Measurements from ENCODE around the gene BEST2. TPM values are rescaled to one million over a fixed set of nuclear protein-coding genes. Genes with fewer than 3 reads are reported as not detected.
"Not testable (repeated sequence)": the region's sequence is repeated elsewhere in the genome, so short reads cannot be mapped to it uniquely, and the experiment has no call there.

Gene BEST2
- polyA plus RNA-seq, 1 donor from 2014 or later, result not detected

DNA sequence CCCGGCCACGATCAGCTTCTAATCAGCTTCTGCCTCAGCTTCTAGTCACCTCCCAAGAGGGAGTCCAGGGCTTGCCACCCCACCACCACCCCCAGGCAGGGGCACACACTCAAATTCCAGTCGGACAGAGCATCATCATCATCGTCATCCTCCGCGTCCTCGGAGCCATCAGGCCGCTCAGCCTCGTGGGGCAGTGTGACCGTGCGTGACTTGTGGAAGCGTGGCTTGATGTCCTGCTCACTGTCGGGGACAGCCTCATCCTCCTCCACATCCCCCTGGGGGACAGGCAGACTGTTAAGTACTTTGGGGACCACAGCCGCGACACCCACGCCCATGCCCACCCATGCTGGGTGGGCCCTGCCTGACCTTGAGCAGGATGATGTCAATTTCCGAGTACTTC is 40.4 kb upstream of the BEST2 start:
- H3K4me2 ChIP-seq (ENCODE audit: low read length), result no peak overlapping the region
- H3K27me3 ChIP-seq (ENCODE audit: insufficient read depth, low read depth, low read length), result no peaks in the 10 kb centered on the region
- H3K9me3 ChIP-seq (ENCODE audit: low read length), result no peaks in the 10 kb centered on the region
- no peak overlapping the region for H3K27ac ChIP-seq (ENCODE audit: low read length)
- no peak for TF ChIP-seq TAF1 (IDR thresholded peaks at IDR 0.05; ENCODE audit: low read depth)
- TF ChIP-seq MXI1 (conservative IDR thresholded peaks at IDR 0.05; ENCODE audit: poor library complexity, severe bottlenecking), result no peak
- TF ChIP-seq, protein P1, sequence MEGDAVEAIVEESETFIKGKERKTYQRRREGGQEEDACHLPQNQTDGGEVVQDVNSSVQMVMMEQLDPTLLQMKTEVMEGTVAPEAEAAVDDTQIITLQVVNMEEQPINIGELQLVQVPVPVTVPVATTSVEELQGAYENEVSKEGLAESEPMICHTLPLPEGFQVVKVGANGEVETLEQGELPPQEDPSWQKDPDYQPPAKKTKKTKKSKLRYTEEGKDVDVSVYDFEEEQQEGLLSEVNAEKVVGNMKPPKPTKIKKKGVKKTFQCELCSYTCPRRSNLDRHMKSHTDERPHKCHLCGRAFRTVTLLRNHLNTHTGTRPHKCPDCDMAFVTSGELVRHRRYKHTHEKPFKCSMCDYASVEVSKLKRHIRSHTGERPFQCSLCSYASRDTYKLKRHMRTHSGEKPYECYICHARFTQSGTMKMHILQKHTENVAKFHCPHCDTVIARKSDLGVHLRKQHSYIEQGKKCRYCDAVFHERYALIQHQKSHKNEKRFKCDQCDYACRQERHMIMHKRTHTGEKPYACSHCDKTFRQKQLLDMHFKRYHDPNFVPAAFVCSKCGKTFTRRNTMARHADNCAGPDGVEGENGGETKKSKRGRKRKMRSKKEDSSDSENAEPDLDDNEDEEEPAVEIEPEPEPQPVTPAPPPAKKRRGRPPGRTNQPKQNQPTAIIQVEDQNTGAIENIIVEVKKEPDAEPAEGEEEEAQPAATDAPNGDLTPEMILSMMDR (IDR thresholded peaks at IDR 0.05; ENCODE audit: poor library complexity, severe bottlenecking), result no peak
- TF ChIP-seq EP300 (conservative IDR thresholded peaks at IDR 0.05; ENCODE audit: poor library complexity, severe bottlenecking), result no peak
- no peak for TF ChIP-seq RAD21 (conservative IDR thresholded peaks at IDR 0.05)
- TF ChIP-seq, protein P2, sequence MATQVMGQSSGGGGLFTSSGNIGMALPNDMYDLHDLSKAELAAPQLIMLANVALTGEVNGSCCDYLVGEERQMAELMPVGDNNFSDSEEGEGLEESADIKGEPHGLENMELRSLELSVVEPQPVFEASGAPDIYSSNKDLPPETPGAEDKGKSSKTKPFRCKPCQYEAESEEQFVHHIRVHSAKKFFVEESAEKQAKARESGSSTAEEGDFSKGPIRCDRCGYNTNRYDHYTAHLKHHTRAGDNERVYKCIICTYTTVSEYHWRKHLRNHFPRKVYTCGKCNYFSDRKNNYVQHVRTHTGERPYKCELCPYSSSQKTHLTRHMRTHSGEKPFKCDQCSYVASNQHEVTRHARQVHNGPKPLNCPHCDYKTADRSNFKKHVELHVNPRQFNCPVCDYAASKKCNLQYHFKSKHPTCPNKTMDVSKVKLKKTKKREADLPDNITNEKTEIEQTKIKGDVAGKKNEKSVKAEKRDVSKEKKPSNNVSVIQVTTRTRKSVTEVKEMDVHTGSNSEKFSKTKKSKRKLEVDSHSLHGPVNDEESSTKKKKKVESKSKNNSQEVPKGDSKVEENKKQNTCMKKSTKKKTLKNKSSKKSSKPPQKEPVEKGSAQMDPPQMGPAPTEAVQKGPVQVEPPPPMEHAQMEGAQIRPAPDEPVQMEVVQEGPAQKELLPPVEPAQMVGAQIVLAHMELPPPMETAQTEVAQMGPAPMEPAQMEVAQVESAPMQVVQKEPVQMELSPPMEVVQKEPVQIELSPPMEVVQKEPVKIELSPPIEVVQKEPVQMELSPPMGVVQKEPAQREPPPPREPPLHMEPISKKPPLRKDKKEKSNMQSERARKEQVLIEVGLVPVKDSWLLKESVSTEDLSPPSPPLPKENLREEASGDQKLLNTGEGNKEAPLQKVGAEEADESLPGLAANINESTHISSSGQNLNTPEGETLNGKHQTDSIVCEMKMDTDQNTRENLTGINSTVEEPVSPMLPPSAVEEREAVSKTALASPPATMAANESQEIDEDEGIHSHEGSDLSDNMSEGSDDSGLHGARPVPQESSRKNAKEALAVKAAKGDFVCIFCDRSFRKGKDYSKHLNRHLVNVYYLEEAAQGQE (IDR thresholded peaks at IDR 0.05; ENCODE audit: borderline replicate concordance), result no peak
- TF ChIP-seq POLR2AphosphoS5 (IDR thresholded peaks at IDR 0.05), result no peak
- TF ChIP-seq SMC3 (conservative IDR thresholded peaks at IDR 0.05; ENCODE audit: poor library complexity), result no peak
- H3K79me2 ChIP-seq (replicated peaks; ENCODE audit: insufficient read depth, low read length), result no peaks in the 10 kb centered on the region
- H3K36me3 ChIP-seq (ENCODE audit: insufficient read depth, low read length), result peaks cover 5% of the 10 kb centered on the region
- no peak overlapping the region for H3K4me3 ChIP-seq (ENCODE audit: low read length)
- H3F3A ChIP-seq (ENCODE audit: insufficient read depth, low read length, poor library complexity, severe bottlenecking), result no peaks in the 10 kb centered on the region
- no peak overlapping the region for H2AFZ ChIP-seq (ENCODE audit: low read depth, low read length)
- H3K9ac ChIP-seq (ENCODE audit: low read length), result no peak overlapping the region
- H3K9me2 ChIP-seq (ENCODE audit: insufficient read depth, low read length), result no peaks in the 10 kb centered on the region
- no peaks in the 10 kb centered on the region for H4K20me1 ChIP-seq (ENCODE audit: insufficient read depth)

DNA sequence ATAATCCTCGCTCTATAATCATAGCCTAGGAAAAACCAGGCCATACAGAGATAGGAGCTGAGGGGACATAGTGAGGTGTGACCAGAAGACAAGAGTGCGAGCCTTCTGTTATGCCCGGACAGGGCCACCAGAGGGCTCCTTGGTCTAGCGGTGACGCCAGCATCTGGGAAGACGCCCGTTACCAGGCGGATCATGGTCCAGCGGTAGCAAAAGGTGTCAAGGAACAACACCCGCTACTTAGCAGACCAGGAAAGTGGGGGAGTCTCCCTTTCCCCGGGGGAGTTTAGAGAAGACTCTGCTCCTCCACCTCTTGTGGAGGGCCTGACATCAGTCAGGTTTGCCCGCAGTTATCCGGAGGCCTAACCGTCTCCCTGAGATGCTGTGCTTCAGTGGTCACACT is 39.5 kb upstream of the BEST2 start:
- H3K9me3 ChIP-seq (ENCODE audit: low read length); H2AFZ ChIP-seq (ENCODE audit: low read depth, low read length); H4K20me1 ChIP-seq (ENCODE audit: insufficient read depth); H3K9ac ChIP-seq (ENCODE audit: low read length); H3F3A ChIP-seq (ENCODE audit: insufficient read depth, low read length, poor library complexity, severe bottlenecking); H3K36me3 ChIP-seq (ENCODE audit: insufficient read depth, low read length); H3K27ac ChIP-seq (ENCODE audit: low read length); H3K4me3 ChIP-seq (ENCODE audit: low read length); H3K27me3 ChIP-seq (ENCODE audit: insufficient read depth, low read depth, low read length); H3K9me2 ChIP-seq (ENCODE audit: insufficient read depth, low read length); H3K4me2 ChIP-seq (ENCODE audit: low read length); H3K79me2 ChIP-seq (replicated peaks; ENCODE audit: insufficient read depth, low read length): not testable (repeated sequence)
- TF ChIP-seq SMC3 (conservative IDR thresholded peaks at IDR 0.05; ENCODE audit: poor library complexity), result peak; percentile 42
- TF ChIP-seq, protein P1 (IDR thresholded peaks at IDR 0.05; ENCODE audit: poor library complexity, severe bottlenecking), result peak; percentile 43

DNA sequence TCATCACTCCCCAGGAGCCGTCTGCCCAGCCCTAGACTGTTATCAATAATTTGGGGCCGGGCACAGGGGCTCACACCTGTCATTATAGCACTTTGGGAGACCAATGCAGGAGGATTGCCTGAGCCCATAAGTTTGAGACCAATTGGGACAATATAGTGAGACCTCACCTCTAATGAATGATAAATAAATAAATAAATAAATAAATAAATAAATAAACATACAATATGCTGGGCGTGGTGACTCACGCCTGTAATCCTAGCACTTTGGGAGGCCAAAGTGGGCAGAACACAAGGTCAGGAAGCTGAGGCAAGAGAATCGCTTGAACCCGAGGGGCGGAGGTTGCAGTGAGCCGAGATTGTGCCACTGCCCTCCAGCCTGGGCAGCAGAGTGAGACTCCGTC is 38.3 kb upstream of the BEST2 start:
- H3K36me3 ChIP-seq (ENCODE audit: insufficient read depth, low read length); H3K27me3 ChIP-seq (ENCODE audit: insufficient read depth, low read depth, low read length); H3K27ac ChIP-seq (ENCODE audit: low read length); H3K79me2 ChIP-seq (replicated peaks; ENCODE audit: insufficient read depth, low read length); H3K9me3 ChIP-seq (ENCODE audit: low read length); H3K9me2 ChIP-seq (ENCODE audit: insufficient read depth, low read length); H3K9ac ChIP-seq (ENCODE audit: low read length); H2AFZ ChIP-seq (ENCODE audit: low read depth, low read length); H4K20me1 ChIP-seq (ENCODE audit: insufficient read depth); H3F3A ChIP-seq (ENCODE audit: insufficient read depth, low read length, poor library complexity, severe bottlenecking); H3K4me2 ChIP-seq (ENCODE audit: low read length); H3K4me3 ChIP-seq (ENCODE audit: low read length): not testable (repeated sequence)

Data from neural cell (in vitro differentiated cells).